NCI-H128 (cell line): Measurements from ENCODE around the gene OTUB2.

ENCODE experiments used
- DNase-seq: peaks from one replicate; lab custom pipeline; 2025; ENCODE audit not compliant: unreplicated experiment; lab: John Stamatoyannopoulos, UW

OTUB2 gene

GRCh38 chr14:94097091-94097490 is 71.0 kb downstream of the OTUB2 start:
- no peak for DNase-seq
